HEK293T (cell line): ENCODE results near the gene ADCY3.

ENCODE experiments used
- FOXA1 ChIP-seq: fragments of 450-650 bp; IDR thresholded peaks from 2 replicates; pipeline ENCODE4 v1.6.1; 2016; ENCODE audit warnings: mild to moderate bottlenecking
- FOXK2 ChIP-seq: fragments of 450-650 bp; IDR thresholded peaks from 2 replicates; pipeline ENCODE4 v1.6.1; 2016; ENCODE audit warnings: mild to moderate bottlenecking
- FOXM1 ChIP-seq: fragments of 450-650 bp; IDR thresholded peaks from 2 replicates; pipeline ENCODE4 v1.6.1; 2017; ENCODE audit warnings: mild to moderate bottlenecking, borderline replicate concordance
- NFRKB ChIP-seq: fragments of 450-650 bp; IDR thresholded peaks from 2 replicates; pipeline ENCODE4 v1.6.1; 2016; ENCODE audit warnings: mild to moderate bottlenecking, moderate library complexity
- PKNOX1 ChIP-seq: fragments of 450-650 bp; IDR thresholded peaks from 2 replicates; pipeline ENCODE4 v1.6.1; 2016
- SP1 ChIP-seq: fragments of 450-650 bp; IDR thresholded peaks from 2 replicates; pipeline ENCODE4 v1.6.1; 2017
- SUZ12 ChIP-seq: fragments of 450-650 bp; IDR thresholded peaks from 2 replicates; pipeline ENCODE4 v1.6.1; 2016; ENCODE audit warnings: mild to moderate bottlenecking

GRCh38 chr2:24788816-24789215, 131.2 kb downstream of the ADCY3 start:
- TF ChIP-seq SP1 (no peak), PKNOX1 (no peak), FOXK2 (no peak), FOXA1 (no peak), FOXM1 (no peak), SUZ12 (no peak), NFRKB (no peak)
